Measurements from ENCODE around the gene TRIM44.
"Not testable (repeated sequence)": the region's sequence is repeated elsewhere in the genome, so short reads cannot be mapped to it uniquely, and the experiment has no call there.

Gene TRIM44

DNA sequence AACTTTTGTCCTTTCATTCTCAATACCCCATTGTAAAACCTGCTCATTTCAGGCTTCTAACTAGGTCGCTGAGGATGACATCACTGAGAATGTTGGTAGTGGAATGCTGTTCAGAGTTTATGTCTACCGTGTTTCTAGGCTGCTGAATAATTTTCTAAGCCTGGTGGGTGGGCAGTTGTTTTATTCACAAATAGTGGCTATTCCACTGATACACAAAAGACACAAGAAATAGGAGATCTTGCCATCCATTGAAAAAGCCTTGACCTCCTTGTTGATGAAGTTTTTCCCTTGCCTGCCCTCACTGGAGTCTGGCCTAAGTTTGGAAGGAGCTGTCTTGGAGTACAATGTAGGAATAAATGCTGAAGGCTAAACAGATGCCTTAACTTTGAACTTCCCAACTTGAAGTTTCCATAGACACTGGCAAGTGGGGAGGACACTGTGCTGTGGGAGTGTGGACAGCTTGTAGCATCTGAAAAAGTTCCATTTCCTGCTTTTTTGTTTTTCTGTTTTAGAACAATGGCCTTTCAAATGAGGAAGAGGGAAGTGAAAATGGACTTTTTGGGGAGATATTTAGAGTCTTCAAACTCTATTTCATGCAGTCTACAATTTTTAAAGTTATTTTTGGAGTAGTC, 59.2 kb downstream of the TRIM44 start:
- DNase-seq, result peak; percentile 35

GRCh38 chr11:35722641-35723040, 60.1 kb downstream of the TRIM44 start:
- DNase-seq, result no peak

DNA sequence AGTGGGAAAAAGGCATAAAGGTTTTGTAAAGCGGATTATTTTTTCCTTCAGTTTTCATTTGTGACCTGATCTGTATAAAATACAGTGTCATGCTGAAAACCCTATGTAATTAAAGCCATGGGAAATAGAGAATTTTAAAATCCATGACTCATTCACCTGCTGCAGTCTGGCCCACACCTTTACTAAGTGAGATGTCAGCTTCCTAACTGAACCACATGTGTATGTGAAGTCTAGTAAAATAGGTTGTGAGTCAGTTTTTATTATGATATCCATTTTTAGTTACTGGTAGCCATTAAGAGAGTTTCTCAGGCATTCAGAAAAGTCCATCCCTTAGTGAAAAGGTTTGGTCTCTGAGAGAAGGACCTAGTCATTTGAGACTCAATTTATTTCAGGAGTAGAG, 60.9 kb downstream of the TRIM44 start:
- no peak for DNase-seq

- DNase-seq, result no peak
These were observed 61.3 kb downstream of the TRIM44 start for GRCh38 chr11:35723913-35724312.

DNA sequence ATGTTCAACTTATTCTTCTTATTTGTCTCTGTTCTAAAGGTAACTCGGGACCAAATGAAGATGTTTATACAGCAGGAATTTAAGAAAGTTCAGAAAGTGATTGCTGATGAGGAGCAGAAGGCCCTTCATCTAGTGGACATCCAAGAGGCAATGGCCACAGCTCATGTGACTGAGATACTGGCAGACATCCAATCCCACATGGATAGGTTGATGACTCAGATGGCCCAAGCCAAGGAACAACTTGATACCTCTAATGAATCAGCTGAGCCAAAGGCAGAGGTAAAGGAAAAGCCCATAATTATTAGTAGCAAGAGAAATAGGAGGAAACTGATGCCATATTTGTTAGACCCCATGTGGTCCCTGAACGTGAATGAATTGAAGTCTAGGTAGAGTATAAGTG, 63.3 kb downstream of the TRIM44 start:
- no peak for DNase-seq

DNA sequence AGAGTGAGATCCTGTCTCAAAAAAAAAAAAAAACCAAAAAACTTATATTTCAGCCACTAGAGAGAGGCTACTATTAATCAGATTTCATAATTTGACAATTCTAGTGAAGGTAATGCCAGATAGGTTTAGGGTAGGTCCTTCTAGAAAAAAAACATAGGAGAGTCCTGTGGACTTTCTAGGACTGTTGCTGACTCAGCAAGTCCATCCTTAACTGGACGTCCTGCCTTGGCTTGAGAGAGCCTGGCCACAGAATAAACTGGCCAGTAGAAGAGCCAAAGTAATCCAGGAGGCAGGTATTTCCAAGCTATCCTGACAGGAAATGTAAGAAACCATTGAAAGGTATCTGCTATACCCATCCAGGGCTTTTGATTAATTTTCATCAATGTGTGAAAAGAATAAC, 64.6 kb downstream of the TRIM44 start:
- no peak for DNase-seq

DNA sequence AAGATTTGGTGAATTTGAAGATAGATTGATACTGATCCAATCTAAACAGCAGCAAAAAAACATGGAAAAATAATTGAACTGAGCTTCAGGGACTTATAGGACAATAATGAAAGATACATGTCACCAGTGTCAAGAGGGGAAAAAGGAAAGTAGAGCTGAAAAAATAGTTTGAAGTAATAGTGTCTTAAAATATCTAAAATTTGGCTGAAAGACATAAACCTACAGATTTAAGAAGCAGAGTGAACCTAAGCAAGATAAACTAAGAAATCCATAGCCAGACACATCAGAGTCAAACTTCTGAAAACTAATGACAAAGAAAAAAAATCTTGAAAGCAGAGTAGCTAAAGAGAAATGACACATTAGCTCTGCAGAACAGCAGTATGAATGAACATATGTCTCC, 67.7 kb downstream of the TRIM44 start:
- DNase-seq, result no peak

DNA sequence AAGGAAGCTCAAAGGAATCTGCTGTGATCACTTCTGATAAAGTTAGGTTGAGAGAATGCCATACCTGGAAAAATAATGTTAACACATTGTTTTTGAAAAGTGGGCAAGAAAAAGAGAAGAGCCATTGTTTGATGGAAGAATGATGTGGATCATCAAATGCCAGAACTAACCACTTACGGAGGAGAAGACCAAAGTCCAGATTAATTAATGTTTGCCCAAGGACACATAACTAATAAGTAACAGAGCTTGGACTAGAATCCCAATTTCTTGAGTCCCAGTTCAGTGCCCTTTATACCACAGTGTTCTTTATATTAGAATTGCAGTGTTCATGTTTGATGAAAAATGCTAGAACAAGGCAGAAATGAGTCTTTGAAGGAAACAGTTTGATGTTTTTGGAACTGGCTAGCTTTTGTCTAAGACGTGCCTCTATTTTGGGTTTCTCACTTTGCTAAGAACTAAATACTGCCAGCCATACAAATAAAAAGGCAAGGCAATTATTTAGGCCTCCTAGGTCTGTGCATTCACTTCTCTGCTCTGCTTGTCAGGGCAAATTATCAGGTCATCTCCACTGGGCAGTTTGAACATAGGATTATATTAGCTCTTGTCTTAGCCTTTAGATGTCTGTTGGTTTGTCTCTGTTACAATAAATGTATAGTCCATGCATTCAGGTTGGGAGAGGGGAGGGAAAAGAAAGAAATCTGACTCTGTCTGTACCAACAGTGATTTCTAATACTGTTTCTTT, 72.3 kb downstream of the TRIM44 start:
- no peak for DNase-seq

- DNase-seq, result no peak
These were observed 72.8 kb downstream of the TRIM44 start for GRCh38 chr11:35735411-35735810.

DNA sequence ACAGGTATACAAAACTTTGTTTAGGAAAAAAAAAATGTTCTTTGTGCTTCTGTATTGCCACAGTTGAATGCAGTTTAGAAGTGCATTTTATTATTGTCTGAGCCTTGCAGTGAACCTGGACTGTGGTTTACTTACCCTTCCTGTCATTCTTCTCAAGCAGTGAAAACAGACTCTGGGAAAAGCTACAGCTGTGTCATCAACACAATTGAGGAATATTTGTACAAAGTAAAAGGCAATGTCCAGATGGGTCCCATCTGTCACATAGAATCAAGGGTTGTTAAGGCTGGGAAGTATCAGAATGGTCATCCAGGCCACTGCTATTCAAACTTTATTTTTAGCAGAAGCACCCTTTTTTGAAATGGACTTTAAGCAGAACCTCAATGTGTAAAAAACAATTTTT, 73.3 kb downstream of the TRIM44 start:
- DNase-seq, result no peak

DNA sequence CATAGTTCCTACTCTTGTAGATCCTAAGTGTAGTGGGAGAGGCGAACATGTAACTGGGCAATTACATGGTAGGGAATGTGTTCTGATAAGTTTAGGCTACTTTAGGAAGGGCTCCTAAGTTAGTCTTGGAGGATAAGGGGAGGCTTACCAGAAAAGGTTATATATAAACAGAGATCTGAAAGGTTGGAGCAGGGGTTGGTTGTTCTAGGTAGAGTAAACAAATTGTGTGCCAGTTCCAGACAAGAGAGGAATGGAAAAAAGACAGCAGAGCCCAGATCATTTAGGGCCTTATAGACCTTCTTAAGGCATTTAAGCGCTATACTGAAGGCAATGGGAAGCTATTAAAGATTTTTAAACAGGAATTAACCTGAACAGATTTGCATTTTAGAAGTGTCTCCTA, 74.4 kb downstream of the TRIM44 start:
- no peak for DNase-seq

DNA sequence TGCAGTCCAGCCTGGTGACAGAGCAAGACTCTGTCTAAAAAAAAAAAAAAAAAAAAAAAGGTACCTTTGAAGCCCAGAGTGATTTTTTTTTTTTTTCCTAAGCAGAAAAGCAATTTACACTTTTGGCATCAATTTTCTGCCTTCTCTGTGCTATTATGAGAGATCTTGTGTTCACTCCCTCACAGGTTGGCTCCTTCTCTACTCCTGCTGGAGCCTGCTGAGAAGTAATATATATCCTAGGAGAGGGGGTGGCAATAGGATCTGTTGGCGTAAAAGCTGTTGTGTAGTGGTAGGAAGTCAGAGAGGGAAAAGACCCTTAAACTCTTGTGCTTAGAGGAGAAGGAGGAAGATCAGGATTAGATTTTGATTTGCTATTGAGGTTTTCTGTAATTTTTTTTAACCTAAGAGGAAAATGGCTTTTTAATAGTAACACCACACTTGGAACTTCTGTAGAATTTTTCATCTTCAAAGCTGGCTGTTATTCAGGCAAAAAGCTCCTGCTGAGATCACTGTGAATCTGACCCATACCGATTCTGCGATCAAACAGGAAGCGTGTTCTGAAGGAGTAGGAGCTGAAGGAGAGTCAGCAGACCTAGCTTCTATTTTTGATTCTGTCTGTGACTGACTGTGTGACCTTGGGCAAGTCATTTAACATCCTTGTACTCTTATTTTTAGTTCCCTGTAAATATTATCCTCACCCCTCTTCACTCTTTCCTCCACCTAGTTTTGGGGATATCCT, 77.7 kb downstream of the TRIM44 start:
- DNase-seq, result no peak

- DNase-seq, result no peak
These were observed 80.3 kb downstream of the TRIM44 start for GRCh38 chr11:35742707-35743454.

DNA sequence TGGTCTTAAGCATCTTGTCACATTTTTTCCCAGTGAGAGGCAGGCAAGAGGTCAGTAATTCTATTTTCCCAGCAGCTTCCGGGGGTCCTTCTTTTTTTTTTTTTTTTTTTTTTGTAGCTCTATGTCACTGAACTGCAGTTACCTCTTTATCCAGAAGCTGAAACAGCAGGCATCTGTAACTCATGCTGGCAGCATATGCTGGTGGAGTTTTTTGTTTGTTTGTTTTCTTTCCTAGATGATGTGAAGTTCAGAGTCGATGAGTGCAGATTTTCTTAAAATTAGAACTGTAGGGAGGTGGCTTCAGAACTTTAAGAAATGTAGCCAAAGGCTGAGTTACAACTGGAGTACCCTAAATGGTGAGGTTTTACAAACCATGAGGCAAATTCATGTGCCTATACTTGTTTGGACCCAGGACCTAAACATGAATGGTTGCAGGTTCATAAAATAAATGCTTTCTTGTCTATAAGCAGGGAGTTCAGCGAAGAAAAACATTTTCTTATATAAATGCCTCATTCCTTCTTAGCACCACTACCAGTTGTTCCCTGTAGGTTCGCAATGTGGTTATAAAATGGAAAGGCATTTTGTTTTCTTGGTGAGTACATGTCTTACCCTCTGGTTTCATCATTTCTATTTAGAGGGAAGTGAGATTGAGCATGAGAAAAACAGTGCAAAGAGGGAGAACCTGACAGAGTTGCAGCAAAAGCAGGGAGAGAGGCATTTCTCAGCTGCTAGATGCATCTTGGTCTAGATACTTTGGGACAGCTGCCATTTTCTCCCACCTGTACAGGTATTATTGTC, 84.0 kb downstream of the TRIM44 start:
- no peak for DNase-seq

GRCh38 chr11:35747668-35748067, 85.1 kb downstream of the TRIM44 start:
- no peak for DNase-seq

GRCh38 chr11:35748644-35749043, 86.1 kb downstream of the TRIM44 start:
- DNase-seq, result no peak

DNA sequence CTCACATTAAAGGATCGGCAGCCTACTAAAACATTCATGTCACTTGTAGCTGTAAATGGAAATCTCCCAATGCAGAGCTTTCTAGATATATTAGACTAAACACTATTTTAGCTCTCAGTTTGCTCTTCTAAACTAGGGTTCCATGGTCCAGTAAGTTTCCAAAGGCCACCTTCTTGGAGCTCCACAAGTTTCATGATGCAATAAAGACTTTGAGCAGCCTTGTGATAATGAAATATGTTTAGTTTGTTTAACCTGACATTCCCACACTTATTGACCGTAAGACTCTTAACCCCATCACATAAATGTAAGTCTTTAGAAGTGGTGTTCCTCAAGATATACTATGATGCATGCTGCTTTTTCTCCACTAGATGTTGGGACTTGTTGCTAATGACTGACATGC, 87.7 kb downstream of the TRIM44 start:
- no peak for DNase-seq

DNA sequence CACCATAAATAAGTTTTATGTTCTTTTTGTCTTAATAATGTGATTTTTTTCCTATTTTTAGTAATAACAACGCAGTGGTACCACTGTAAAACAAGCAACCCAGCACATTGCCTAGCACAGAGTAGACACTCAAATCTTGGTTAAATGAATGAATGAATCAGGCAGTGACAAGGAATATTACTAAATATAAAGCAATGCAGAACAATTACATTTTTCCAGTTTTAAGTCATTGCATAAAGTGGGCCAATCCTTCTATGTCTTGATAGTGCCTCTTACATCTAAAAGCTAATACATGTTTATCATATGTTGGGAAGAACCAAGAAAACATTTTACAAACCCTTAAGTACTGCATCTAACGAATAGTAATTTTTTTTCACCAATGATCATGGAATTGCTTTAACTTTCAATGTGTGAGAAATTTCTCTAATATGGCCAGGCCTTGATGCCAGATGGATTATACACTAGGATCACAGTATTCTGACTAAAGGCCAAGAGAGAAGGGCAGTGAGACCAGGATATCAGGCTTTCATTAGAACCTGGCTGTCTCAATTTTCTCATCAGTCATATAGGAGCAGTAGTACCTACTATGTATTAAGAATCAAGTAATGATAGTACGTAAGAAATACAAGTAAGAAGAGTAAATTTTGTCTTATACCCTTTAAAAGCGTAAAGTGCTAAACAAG, 88.5 kb downstream of the TRIM44 start:
- DNase-seq, result no peak

GRCh38 chr11:35751664-35752061, 89.1 kb downstream of the TRIM44 start:
- no peak for DNase-seq

DNA sequence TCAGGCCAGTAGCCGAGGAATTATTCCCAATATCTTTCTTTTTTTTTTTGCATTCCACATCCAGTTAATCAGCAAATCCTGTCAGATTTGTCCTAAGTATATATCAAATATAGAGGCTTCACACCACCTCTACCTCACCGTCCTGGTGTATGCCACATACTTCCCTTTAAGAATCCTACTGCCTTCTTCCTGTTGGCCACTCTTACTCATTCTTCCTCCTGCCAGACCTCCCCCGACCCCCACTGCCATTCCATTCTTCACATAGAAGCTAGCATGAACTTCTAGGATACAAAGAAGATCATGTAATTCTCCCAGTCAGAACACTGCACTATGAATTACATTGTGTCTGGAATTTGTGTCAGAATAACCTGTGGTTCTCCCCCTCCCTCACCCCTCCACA, 89.5 kb downstream of the TRIM44 start:
- DNase-seq, result no peak

DNA sequence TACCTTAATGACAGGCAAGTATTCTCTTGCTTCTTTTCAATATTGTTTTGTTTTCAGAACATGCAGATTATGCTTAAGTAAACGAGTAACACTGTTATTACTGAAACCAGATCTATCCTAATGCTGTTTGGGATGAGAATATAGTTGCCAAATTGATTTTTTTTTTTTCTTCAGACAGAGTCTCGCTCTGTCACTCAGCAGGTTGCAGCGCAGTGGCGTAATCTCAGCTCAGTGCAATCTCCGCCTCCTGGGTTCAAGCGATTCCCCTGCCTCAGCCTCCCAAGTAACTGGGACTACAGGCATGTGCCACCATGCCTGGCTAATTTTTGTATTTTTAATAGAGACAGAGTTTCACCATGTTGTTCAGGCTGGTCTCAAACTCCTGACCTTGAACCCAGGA, 91.0 kb downstream of the TRIM44 start:
- DNase-seq, result not testable (repeated sequence)

DNA sequence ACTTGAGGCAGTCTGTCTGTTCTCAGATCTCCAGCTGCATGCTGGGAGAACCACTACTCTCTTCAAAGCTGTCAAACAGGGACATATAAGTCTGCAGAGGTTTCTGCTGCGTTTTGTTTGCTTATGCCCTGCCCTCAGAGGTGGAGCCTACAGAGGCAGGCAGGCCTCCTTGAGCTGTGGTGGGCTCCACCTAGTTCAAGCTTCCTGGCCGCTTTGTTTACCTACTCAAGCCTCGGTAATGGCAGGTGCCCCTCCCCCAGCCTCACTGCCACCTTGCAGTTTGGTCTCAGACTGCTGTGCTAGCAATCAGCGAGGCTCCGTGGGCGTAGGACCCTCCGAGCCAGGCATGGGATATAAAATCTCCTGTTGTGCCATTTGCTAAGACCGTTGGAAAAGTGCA, 97.4 kb downstream of the TRIM44 start:
- DNase-seq, result not testable (repeated sequence)

Measured in midbrain (tissue), 1 donor.